IPS-15b (cell line): ENCODE data around the gene TMEM247.

ENCODE experiments used
- H3K27me3 ChIP-seq: one replicate; pipeline ENCODE4 v1.6.1; 2013; ENCODE audit warnings: low read length; ENCODE audit not compliant: control insufficient read depth, insufficient read depth
- H3K36me3 ChIP-seq: one replicate; pipeline ENCODE4 v1.6.1; 2013; ENCODE audit warnings: low read length; ENCODE audit not compliant: control insufficient read depth, insufficient read depth
- H3K4me1 ChIP-seq: one replicate; pipeline ENCODE4 v1.6.1; 2013; ENCODE audit warnings: mild to moderate bottlenecking, low read length; ENCODE audit not compliant: control insufficient read depth, insufficient read depth
- H3K4me3 ChIP-seq: one replicate; pipeline ENCODE4 v1.5.1; 2013; ENCODE audit warnings: low read depth, low read length
- H3K9ac ChIP-seq: one replicate; pipeline ENCODE4 v1.6.1; 2013; ENCODE audit warnings: low read depth, mild to moderate bottlenecking, low read length
- H3K9me3 ChIP-seq: one replicate; pipeline ENCODE4 v1.6.1; 2013; ENCODE audit warnings: mild to moderate bottlenecking, low read length; ENCODE audit not compliant: control insufficient read depth, insufficient read depth

Gene TMEM247

GRCh38 chr2:46493241-46493970, 14.0 kb downstream of the TMEM247 start:
- Histone ChIP-seq H3K4me1 (peaks cover 14% of the 10 kb centered on the region), H3K4me3 (no peak overlapping the region), H3K36me3 (no peaks in the 10 kb centered on the region), H3K9me3 (no peaks in the 10 kb centered on the region), H3K9ac (no peak overlapping the region), H3K27me3 (peaks cover 13% of the 10 kb centered on the region)

- H3K4me3 ChIP-seq: no peak overlapping the region
Measured at GRCh38 chr2:46493971-46494250, 14.5 kb downstream of the TMEM247 start.

GRCh38 chr2:46494596-46494995, 15.2 kb downstream of the TMEM247 start:
- Histone ChIP-seq H3K9me3 (no peaks in the 10 kb centered on the region), H3K36me3 (no peaks in the 10 kb centered on the region), H3K4me3 (no peak overlapping the region), H3K27me3 (peaks cover 25% of the 10 kb centered on the region), H3K9ac (no peak overlapping the region), H3K4me1 (peaks cover 15% of the 10 kb centered on the region)

More at GRCh38 chr2:46493971-46494250, 14.5 kb downstream of the TMEM247 start:
- peaks cover 15% of the 10 kb centered on the region for H3K4me1 ChIP-seq
- H3K27me3 ChIP-seq: peaks cover 18% of the 10 kb centered on the region
- H3K9ac ChIP-seq: no peak overlapping the region
- H3K36me3 ChIP-seq: no peaks in the 10 kb centered on the region
- H3K9me3 ChIP-seq: no peaks in the 10 kb centered on the region

- Histone ChIP-seq H3K9me3 (no peaks in the 10 kb centered on the region), H3K4me1 (peaks cover 6% of the 10 kb centered on the region), H3K9ac (no peak overlapping the region), H3K36me3 (no peaks in the 10 kb centered on the region), H3K4me3 (no peak overlapping the region), H3K27me3 (peaks cover 25% of the 10 kb centered on the region)
Measured at GRCh38 chr2:46495231-46496030, 16.1 kb downstream of the TMEM247 start.

GRCh38 chr2:46497766-46498165, 18.4 kb downstream of the TMEM247 start:
- Histone ChIP-seq H3K27me3 (peaks cover 29% of the 10 kb centered on the region), H3K36me3 (no peaks in the 10 kb centered on the region), H3K4me3 (no peak overlapping the region), H3K9ac (no peak overlapping the region), H3K9me3 (no peaks in the 10 kb centered on the region), H3K4me1 (peaks cover 3% of the 10 kb centered on the region)

GRCh38 chr2:46498681-46499080, 19.3 kb downstream of the TMEM247 start:
- Histone ChIP-seq H3K9ac (no peak overlapping the region), H3K9me3 (no peaks in the 10 kb centered on the region), H3K4me1 (peaks cover 3% of the 10 kb centered on the region), H3K27me3 (peaks cover 29% of the 10 kb centered on the region), H3K36me3 (no peaks in the 10 kb centered on the region), H3K4me3 (no peak overlapping the region)

- Histone ChIP-seq H3K36me3 (no peaks in the 10 kb centered on the region), H3K4me1 (peaks cover 3% of the 10 kb centered on the region), H3K27me3 (peaks cover 29% of the 10 kb centered on the region), H3K4me3 (peak overlapping the region; percentile 93), H3K9ac (no peak overlapping the region), H3K9me3 (no peaks in the 10 kb centered on the region)
Measured at GRCh38 chr2:46499392-46499785, 20.0 kb downstream of the TMEM247 start.

GRCh38 chr2:46500801-46501200, 21.4 kb downstream of the TMEM247 start:
- Histone ChIP-seq H3K9ac (no peak overlapping the region), H3K9me3 (no peaks in the 10 kb centered on the region), H3K4me1 (peaks cover 3% of the 10 kb centered on the region), H3K4me3 (no peak overlapping the region), H3K36me3 (no peaks in the 10 kb centered on the region), H3K27me3 (peaks cover 29% of the 10 kb centered on the region)

GRCh38 chr2:46502291-46502885, 23.0 kb downstream of the TMEM247 start:
- H3K27me3 ChIP-seq: peaks cover 25% of the 10 kb centered on the region
- peaks cover 8% of the 10 kb centered on the region for H3K4me1 ChIP-seq
- no peak overlapping the region for H3K4me3 ChIP-seq
- H3K36me3 ChIP-seq: no peaks in the 10 kb centered on the region
- no peak overlapping the region for H3K9ac ChIP-seq
- H3K9me3 ChIP-seq: no peaks in the 10 kb centered on the region

- H3K4me1 ChIP-seq: peaks cover 8% of the 10 kb centered on the region
- H3K4me3 ChIP-seq: no peak overlapping the region
- H3K36me3 ChIP-seq: no peaks in the 10 kb centered on the region
- peaks cover 12% of the 10 kb centered on the region for H3K27me3 ChIP-seq
- no peak overlapping the region for H3K9ac ChIP-seq
- H3K9me3 ChIP-seq: no peaks in the 10 kb centered on the region
Measured at GRCh38 chr2:46503686-46504085, 24.3 kb downstream of the TMEM247 start.

GRCh38 chr2:46504221-46504620, 24.9 kb downstream of the TMEM247 start:
- Histone ChIP-seq H3K9me3 (no peaks in the 10 kb centered on the region), H3K4me3 (no peak overlapping the region)

More at GRCh38 chr2:46504221-46504620, 24.9 kb downstream of the TMEM247 start:
- Histone ChIP-seq H3K36me3 (no peaks in the 10 kb centered on the region), H3K9ac (no peak overlapping the region), H3K27me3 (peaks cover 7% of the 10 kb centered on the region), H3K4me1 (peaks cover 5% of the 10 kb centered on the region)
